ENCODE results near the gene CACNG6. TPM values are rescaled to one million over a fixed set of nuclear protein-coding genes. Genes with fewer than 3 reads are reported as not detected.

Gene CACNG6
- polyA plus RNA-seq, 1 of the 3 experiments (the other 2 are of a cell fraction), result 1.2 TPM

DNA sequence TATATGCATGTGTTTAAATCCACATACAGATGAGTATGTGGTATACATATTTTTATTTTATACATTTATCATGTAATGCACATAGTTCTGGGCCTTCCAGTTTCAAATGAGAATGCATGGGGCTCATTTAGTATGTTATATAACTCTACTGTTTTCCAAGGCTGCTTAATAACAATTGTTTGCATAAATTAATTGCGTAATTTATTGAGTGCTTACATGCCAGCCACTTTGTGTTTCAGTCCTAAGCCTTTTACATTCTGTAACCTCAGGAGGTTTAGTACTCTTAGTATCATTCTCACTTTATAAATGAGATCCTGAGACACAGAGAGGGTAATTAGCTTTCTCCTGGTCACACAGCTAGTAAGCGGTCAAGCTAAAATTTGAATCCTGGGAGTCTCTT is 45.4 kb upstream of the CACNG6 start:
- no peaks in the 10 kb centered on the region for H3K27me3 ChIP-seq (ENCODE audit: insufficient read depth)
- H3F3A ChIP-seq (replicated peaks; ENCODE audit: insufficient read depth), result peaks cover 13% of the 10 kb centered on the region
- H3K4me3 ChIP-seq (ENCODE audit: low read depth in 2 of 2, low read length in 1 of 2), result peak overlapping the region; percentile 43 to 55; a peak in 3 of 4 replicates
- H3K27ac ChIP-seq (ENCODE audit: low read depth in 2 of 2, low read length in 1 of 2), result peak overlapping the region; percentile 43 to 55; a peak in 2 of 4 replicates
- no peaks in the 10 kb centered on the region for H3K36me3 ChIP-seq (replicated peaks in 1 of 2; ENCODE audit: control insufficient read depth in 1 of 2, insufficient read depth in 2 of 2, low read length in 1 of 2)
- H4K20me1 ChIP-seq (ENCODE audit: insufficient read depth), result no peaks in the 10 kb centered on the region
- CTCF ChIA-PET, result interaction anchor here (0.7 to 2.4 kb wide), 4 partner anchors 25 to 78 kb away, joined by 3 to 10 read pairs (median 3); no protein-coding TSS in a partner anchor
- peak overlapping the region; percentile 98; the same call in 1 of the 2 replicates for H2AFZ ChIP-seq (ENCODE audit: low read depth)
- no peak for DNase-seq
- no peaks in the 10 kb centered on the region for H3K9me2 ChIP-seq
- POLR2A ChIA-PET, result no interaction called here
- WGBS (ENCODE audit: low lambda C conversion rate), result 79% methylated on average over 2 of the region's 2 CpGs
- peak overlapping the region; percentile 75; the same call in 1 of the 2 replicates for H3K4me2 ChIP-seq
- H3K79me2 ChIP-seq (ENCODE audit: insufficient read depth), result no peaks in the 10 kb centered on the region
- H3K9ac ChIP-seq, result peak overlapping the region; percentile 18; the same call in 1 of the 2 replicates
- H3K4me1 ChIP-seq (ENCODE audit: control insufficient read depth in 1 of 2, insufficient read depth in 2 of 2, low read depth in 1 of 2, low read length in 1 of 2), result no peaks in the 10 kb centered on the region; a peak in 2 of 4 replicates
- TF ChIP-seq, protein P1, sequence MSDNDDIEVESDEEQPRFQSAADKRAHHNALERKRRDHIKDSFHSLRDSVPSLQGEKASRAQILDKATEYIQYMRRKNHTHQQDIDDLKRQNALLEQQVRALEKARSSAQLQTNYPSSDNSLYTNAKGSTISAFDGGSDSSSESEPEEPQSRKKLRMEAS (IDR thresholded peaks at IDR 0.05; ENCODE audit: low read depth), result no peak
- TF ChIP-seq, protein P2, sequence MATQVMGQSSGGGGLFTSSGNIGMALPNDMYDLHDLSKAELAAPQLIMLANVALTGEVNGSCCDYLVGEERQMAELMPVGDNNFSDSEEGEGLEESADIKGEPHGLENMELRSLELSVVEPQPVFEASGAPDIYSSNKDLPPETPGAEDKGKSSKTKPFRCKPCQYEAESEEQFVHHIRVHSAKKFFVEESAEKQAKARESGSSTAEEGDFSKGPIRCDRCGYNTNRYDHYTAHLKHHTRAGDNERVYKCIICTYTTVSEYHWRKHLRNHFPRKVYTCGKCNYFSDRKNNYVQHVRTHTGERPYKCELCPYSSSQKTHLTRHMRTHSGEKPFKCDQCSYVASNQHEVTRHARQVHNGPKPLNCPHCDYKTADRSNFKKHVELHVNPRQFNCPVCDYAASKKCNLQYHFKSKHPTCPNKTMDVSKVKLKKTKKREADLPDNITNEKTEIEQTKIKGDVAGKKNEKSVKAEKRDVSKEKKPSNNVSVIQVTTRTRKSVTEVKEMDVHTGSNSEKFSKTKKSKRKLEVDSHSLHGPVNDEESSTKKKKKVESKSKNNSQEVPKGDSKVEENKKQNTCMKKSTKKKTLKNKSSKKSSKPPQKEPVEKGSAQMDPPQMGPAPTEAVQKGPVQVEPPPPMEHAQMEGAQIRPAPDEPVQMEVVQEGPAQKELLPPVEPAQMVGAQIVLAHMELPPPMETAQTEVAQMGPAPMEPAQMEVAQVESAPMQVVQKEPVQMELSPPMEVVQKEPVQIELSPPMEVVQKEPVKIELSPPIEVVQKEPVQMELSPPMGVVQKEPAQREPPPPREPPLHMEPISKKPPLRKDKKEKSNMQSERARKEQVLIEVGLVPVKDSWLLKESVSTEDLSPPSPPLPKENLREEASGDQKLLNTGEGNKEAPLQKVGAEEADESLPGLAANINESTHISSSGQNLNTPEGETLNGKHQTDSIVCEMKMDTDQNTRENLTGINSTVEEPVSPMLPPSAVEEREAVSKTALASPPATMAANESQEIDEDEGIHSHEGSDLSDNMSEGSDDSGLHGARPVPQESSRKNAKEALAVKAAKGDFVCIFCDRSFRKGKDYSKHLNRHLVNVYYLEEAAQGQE (IDR thresholded peaks at IDR 0.05; ENCODE audit: low read depth, low read length), result no peak
- TF ChIP-seq, protein P3, sequence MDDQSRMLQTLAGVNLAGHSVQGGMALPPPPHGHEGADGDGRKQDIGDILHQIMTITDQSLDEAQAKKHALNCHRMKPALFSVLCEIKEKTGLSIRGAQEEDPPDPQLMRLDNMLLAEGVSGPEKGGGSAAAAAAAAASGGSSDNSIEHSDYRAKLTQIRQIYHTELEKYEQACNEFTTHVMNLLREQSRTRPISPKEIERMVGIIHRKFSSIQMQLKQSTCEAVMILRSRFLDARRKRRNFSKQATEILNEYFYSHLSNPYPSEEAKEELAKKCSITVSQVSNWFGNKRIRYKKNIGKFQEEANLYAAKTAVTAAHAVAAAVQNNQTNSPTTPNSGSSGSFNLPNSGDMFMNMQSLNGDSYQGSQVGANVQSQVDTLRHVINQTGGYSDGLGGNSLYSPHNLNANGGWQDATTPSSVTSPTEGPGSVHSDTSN (IDR thresholded peaks at IDR 0.05), result no peak
- TF ChIP-seq FOXM1 (IDR thresholded peaks at IDR 0.05; ENCODE audit: low read depth) (no peak), SMC3 (IDR thresholded peaks at IDR 0.05; ENCODE audit: low read depth, low read length) (no peak), RFX5 (IDR thresholded peaks at IDR 0.05; ENCODE audit: low read length) (no peak), GABPA (IDR thresholded peaks at IDR 0.05; ENCODE audit: low read depth) (no peak), ELF1 (IDR thresholded peaks at IDR 0.05) (no peak), RAD21 (IDR thresholded peaks at IDR 0.05; ENCODE audit: low read length) (no peak), FOXJ3 (CRISPR knock-in tag; IDR thresholded peaks at IDR 0.05) (no peak), EZH2phosphoT487 (IDR thresholded peaks at IDR 0.05; ENCODE audit: borderline replicate concordance, low read depth) (no peak)
- TF ChIP-seq, protein P4, sequence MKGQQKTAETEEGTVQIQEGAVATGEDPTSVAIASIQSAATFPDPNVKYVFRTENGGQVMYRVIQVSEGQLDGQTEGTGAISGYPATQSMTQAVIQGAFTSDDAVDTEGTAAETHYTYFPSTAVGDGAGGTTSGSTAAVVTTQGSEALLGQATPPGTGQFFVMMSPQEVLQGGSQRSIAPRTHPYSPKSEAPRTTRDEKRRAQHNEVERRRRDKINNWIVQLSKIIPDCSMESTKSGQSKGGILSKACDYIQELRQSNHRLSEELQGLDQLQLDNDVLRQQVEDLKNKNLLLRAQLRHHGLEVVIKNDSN (IDR thresholded peaks at IDR 0.05; ENCODE audit: borderline replicate concordance, low read depth), result no peak
- H3K9me3 ChIP-seq, result no peaks in the 10 kb centered on the region

All from SK-N-SH (cell line).